GM18520 (cell line): ENCODE data around the gene JSRP1.

Experiments
- ATAC-seq: cut with Tn5 transposase; IDR thresholded peaks from one replicate; pipeline ENCODE4 v1.9.1; 2021; ENCODE audit not compliant: unreplicated experiment

JSRP1 gene

GRCh38 chr19:2216361-2217225 lies 39.6 kb downstream of the JSRP1 start:
- ATAC-seq: no peak

GRCh38 chr19:2215281-2215751 lies 40.9 kb downstream of the JSRP1 start:
- ATAC-seq: no peak

- no peak for ATAC-seq
These were observed 42.0 kb downstream of the JSRP1 start for GRCh38 chr19:2214251-2214650.

GRCh38 chr19:2213799-2214198 lies 42.4 kb downstream of the JSRP1 start:
- ATAC-seq: no peak

GRCh38 chr19:2212861-2213711 lies 43.1 kb downstream of the JSRP1 start:
- no peak for ATAC-seq

- no peak for ATAC-seq
These were observed 45.1 kb downstream of the JSRP1 start for GRCh38 chr19:2210987-2211740.

- ATAC-seq: no peak
These were observed 46.0 kb downstream of the JSRP1 start for GRCh38 chr19:2210206-2210605.

GRCh38 chr19:2209408-2209807 lies 46.8 kb downstream of the JSRP1 start:
- ATAC-seq: no peak

GRCh38 chr19:2208975-2209374 lies 47.2 kb downstream of the JSRP1 start:
- ATAC-seq: no peak

GRCh38 chr19:2207991-2208860 lies 48.0 kb downstream of the JSRP1 start:
- no peak for ATAC-seq

- ATAC-seq: no peak
These were observed 49.2 kb downstream of the JSRP1 start for GRCh38 chr19:2207008-2207407.

GRCh38 chr19:2202366-2202765 lies 53.9 kb downstream of the JSRP1 start:
- no peak for ATAC-seq
